ENCODE measurements around the gene LRRC27.

- TF ChIP-seq CTCF (conservative IDR thresholded peaks at IDR 0.05; ENCODE audit: low read depth, low read length) (no peak), EZH2phosphoT487 (IDR thresholded peaks at IDR 0.05; ENCODE audit: borderline replicate concordance, low read length) (no peak), EZH2 (IDR thresholded peaks at IDR 0.05; ENCODE audit: low read length, unreplicated experiment) (no peak)
These were observed 36.4 kb downstream of the LRRC27 start for GRCh38 chr10:132368391-132368790.
